H1 (cell line): ENCODE results near the gene SHC3. TPM values are rescaled to one million over a fixed set of nuclear protein-coding genes. Genes with fewer than 3 reads are reported as not detected.

Experiments used
- CBX5 ChIP-seq: fragments of 300-800, 300-1000 bp; sonication (generic); IDR thresholded peaks from 2 replicates; pipeline ENCODE4 v1.7.1; 2016; ENCODE audit warnings: antibody characterized with exemption, low read length, low read depth
- CHD7 ChIP-seq: fragments of 300-600 bp; sonication (generic); IDR thresholded peaks from 2 replicates; pipeline ENCODE4 v1.7.1; 2012; ENCODE audit warnings: low read length, moderate library complexity, mild to moderate bottlenecking, inconsistent platforms; ENCODE audit not compliant: insufficient replicate concordance
- EP300 ChIP-seq, 2 experiments: IDR thresholded peaks; 1 replicate in 1 of 2; 2 replicates in 1 of 2; pipeline ENCODE4 v1.6.1; 2011 to 2012; ENCODE audit warnings: low read depth in 2 of 2, low read length in 2 of 2, mild to moderate bottlenecking in 2 of 2, borderline replicate concordance in 1 of 2, inconsistent platforms in 1 of 2, moderate library complexity in 1 of 2
- EZH2 ChIP-seq: fragments of 200-600 bp; sonication (generic); IDR thresholded peaks from 2 replicates; pipeline ENCODE4 v1.7.1; 2012; ENCODE audit warnings: low read depth, mild to moderate bottlenecking, moderate library complexity, low read length, inconsistent platforms; ENCODE audit not compliant: severe bottlenecking
- NRF1 ChIP-seq: IDR thresholded peaks from 2 replicates; pipeline ENCODE4 v1.6.1; 2011; ENCODE audit warnings: mild to moderate bottlenecking, low read depth, low read length, improper control_type of control experiment
- SAP30 ChIP-seq: fragments of 300-600 bp; sonication (generic); IDR thresholded peaks from 2 replicates; pipeline ENCODE4 v1.7.1; 2012; ENCODE audit warnings: low read length, moderate library complexity, mild to moderate bottlenecking, inconsistent platforms; ENCODE audit not compliant: insufficient read depth, insufficient replicate concordance
- polyA plus RNA-seq, 7 experiments: library from polyadenylated mRNA; depleted of rRNA in 3 of 7; stranded (reverse) in 5 of 7; unstranded in 2 of 7; fragments of >200 nt in 5 of 7; fragments of 200-250 nt in 2 of 7; gene quantifications; 1 replicate in 5 of 7; 2 replicates in 1 of 7; 4 replicates in 1 of 7; pipeline versions ENCODE4 v1.2.1 to v1.2.3, GENCODE V29; 2011 to 2013; ENCODE audit warnings: missing spikeins in 2 of 7, mixed read lengths in 2 of 7
- total RNA-seq: library from RNA; stranded (reverse); fragmentation: NEBNext Ultra II Directional; extraction: Animal tissue kit (Norgen Biotek cat#: 25700); gene quantifications from 2 replicates; pipeline ENCODE4 v1.2.1, GENCODE V29; 2021

Gene SHC3
- total and polyA plus RNA-seq, 2 of the 8 experiments (the other 6 are each of a cell fraction or from before 2014, with no cell fraction given) = 1.4 to 7.1 TPM

GRCh38 chr9:88994469-88995199 lies 184.0 kb downstream of the SHC3 start (continued):
- no peak for TF ChIP-seq CHD7
- TF ChIP-seq CBX5 = no peak
- TF ChIP-seq NRF1 = no peak
- TF ChIP-seq EP300 (IDR thresholded peaks at IDR 0.05; ENCODE audit: borderline replicate concordance in 1 of 2, low read depth in 2 of 2, low read length in 2 of 2) = no peak
- TF ChIP-seq SAP30 = no peak
- TF ChIP-seq EZH2 = no peak
